GM18505 (cell line): ENCODE measurements around the gene MAU2.

ENCODE experiments used
- ATAC-seq: cut with Tn5 transposase; IDR thresholded peaks from one replicate; pipeline ENCODE4 v1.9.1; 2021; ENCODE audit not compliant: unreplicated experiment
- POLR2A ChIP-seq: IDR thresholded peaks from 4 replicates; pipeline ENCODE4 v1.6.1; 2011; ENCODE audit warnings: borderline replicate concordance; ENCODE audit not compliant: insufficient read depth, insufficient read length; ENCODE audit errors: extremely low read depth

MAU2 gene

GRCh38 chr19:19406878-19407632 lies 86.4 kb downstream of the MAU2 start:
- ATAC-seq: no peak

DNA sequence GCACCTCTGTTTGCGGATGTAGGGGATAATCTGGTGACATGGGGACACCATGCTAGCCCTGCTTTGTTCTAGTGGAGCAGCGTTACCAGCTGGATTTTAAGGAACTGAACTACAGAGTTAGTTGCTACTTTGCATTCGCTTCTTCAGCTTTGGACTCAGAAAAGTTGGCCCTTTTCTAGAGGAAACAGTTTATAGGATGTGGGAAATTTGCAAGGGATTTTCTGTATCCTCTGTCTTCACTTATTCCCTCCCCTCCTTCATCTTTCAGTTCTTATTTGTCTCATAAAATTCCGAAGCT lies 87.0 kb downstream of the MAU2 start:
- no peak for ATAC-seq
- no peak for TF ChIP-seq POLR2A

More at GRCh38 chr19:19406878-19407632, 86.4 kb downstream of the MAU2 start:
- TF ChIP-seq POLR2A: no peak
